Activated T-helper 17 cell treated with anti-CD3 and anti-CD28 coated beads, Interleukin-2, amount 50 U/mL, for 72 hours (primary cell): ENCODE measurements around the gene BMERB1. TPM values are rescaled to one million over a fixed set of nuclear protein-coding genes. Genes with fewer than 3 reads are reported as not detected.
A peak's percentile ranks its signal among the peaks of the same experiment; 100 is the strongest.
"Not testable (repeated sequence)": the region's sequence is repeated elsewhere in the genome, so short reads cannot be mapped to it uniquely, and the experiment has no call there.

Experiments
- ATAC-seq: fragments of 150-1000 bp; cut with Tn5 transposase; replicated peaks from 2 replicates; pipeline ENCODE4 v1.10.0; 2021; ENCODE audit warnings: mild to moderate bottlenecking, moderate library complexity
- H3K27ac Mint-ChIP-seq: one replicate; pipeline ENCODE4 v1.8.0; 2022; ENCODE audit warnings: mixed read lengths
- H3K27me3 Mint-ChIP-seq: one replicate; pipeline ENCODE4 v1.8.0; 2022; ENCODE audit warnings: mixed read lengths
- H3K36me3 Mint-ChIP-seq: one replicate; pipeline ENCODE4 v1.8.0; 2022; ENCODE audit warnings: low read depth, mild to moderate bottlenecking, mixed read lengths
- H3K4me1 Mint-ChIP-seq: one replicate; pipeline ENCODE4 v1.8.0; 2022; ENCODE audit warnings: mixed read lengths
- H3K4me3 Mint-ChIP-seq: one replicate; pipeline ENCODE4 v1.8.0; 2022; ENCODE audit warnings: mild to moderate bottlenecking, mixed read lengths
- H3K9me3 Mint-ChIP-seq: one replicate; pipeline ENCODE4 v1.8.0; 2022; ENCODE audit warnings: mixed read lengths
- total RNA-seq, 2 donors: library from RNA; stranded (reverse); gene quantifications; one replicate each; pipeline ENCODE4 v1.2.3, GENCODE V29; 2022

The BMERB1 gene
- total RNA-seq, 2 donors from 2014 or later, result 7.0 to 19.3 TPM

DNA sequence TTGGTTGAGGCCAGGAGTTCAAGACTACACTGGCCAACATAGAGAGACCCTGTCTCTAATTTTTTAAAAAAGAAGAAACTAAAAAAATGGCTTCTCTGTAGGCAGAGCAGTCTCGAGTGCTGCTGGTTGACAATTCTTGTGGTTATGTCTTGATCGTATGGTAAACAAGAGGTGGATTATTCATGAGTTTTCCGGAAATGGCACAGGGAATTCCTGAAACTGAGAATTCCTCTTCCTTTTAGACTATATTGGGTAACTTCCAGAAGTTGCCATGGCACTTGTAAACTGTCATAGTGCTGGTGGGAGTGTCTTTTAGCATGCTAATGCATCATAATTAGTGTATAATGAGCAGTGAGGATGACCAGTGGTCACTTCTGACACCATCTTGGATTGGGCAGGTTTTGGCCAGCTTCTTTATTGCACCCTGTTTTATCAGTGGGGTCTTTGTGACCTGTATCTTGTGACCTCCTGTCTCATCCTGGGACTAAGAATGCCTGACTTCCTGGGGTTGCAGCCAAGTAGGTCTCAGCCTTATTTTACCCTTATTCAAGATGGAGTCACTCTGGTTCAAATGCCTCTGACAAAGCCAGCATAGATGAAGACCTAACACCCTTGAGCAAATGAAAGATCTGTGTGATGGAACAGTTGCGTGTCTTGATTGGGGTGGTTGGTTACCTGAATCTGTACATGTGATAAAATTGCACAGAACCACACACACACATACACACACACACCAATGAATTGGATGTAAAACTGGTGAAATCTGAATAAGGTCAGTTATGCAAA, 30.2 kb downstream of the BMERB1 start:
- Mint-ChIP-seq H3K36me3 (no peaks in the 10 kb centered on the region), H3K9me3 (no peaks in the 10 kb centered on the region), H3K27me3 (no peaks in the 10 kb centered on the region), H3K27ac (no peak overlapping the region), H3K4me1 (peaks cover 5% of the 10 kb centered on the region), H3K4me3 (no peak overlapping the region)
- no peak for ATAC-seq

DNA sequence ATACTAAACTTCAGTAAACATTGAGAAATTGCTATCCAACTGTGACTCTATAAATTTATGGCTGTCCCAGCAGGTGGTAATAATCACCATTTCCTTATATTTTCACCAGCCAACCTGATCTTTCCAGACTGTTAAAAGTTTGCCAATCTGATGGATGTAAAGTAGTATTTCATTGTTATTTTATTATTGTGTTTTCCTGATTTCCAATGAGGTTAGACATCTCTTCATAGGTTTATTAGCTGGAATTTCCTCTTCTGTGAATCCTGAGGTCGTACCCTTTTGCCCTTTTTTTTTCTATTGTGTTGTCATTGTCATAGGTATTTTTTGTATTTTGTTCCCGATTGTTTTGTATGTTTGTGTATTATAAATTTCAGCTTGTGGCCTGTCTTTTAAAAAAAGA, 31.7 kb downstream of the BMERB1 start:
- no peaks in the 10 kb centered on the region for H3K36me3 Mint-ChIP-seq
- no peaks in the 10 kb centered on the region for H3K27me3 Mint-ChIP-seq
- ATAC-seq, result no peak
- H3K9me3 Mint-ChIP-seq, result no peaks in the 10 kb centered on the region
- H3K27ac Mint-ChIP-seq, result no peak overlapping the region
- no peak overlapping the region for H3K4me3 Mint-ChIP-seq
- H3K4me1 Mint-ChIP-seq, result peaks cover 5% of the 10 kb centered on the region

DNA sequence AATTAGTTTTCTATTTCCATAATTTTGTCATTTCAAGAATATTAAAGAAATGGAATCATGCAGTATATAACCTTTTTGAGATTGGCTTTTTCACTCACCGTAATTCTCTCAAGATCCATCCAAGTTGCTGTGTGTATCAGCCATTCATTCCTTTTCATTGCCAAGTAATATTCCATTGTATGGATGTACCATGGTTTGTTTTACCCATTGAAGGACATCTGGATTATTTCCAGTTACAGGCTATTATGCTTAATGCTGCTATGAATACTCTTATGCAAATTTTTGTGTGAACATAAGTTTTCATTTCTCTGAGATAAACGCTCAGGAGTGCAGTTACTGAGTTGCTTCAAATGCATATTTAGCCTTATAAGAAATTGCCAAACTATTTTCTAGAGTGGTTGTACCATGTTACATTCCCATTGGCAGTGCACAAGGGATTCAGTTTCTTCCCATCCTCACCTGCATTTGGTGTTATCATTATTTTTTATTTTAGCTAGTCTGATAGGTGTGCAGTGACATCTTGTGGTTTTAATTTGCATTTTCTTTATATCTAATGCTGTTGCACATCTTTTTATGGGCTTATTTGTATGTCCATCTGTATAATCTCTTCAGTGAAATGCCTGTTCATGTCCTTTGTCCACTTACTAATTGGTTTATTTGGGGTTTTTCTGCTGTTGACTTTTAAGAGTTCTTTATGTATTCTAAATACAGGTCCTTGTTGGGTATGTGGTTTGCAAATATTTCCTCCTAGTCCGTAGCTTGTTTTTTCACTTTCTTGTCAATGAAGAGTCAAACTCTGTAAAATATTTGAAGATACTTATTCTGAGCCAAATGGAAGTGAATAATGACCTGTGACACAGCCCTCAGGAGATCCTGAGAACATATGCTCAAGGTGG, 32.7 kb downstream of the BMERB1 start:
- Mint-ChIP-seq H3K27me3 (no peaks in the 10 kb centered on the region), H3K27ac (no peak overlapping the region), H3K36me3 (no peaks in the 10 kb centered on the region), H3K4me3 (no peak overlapping the region), H3K9me3 (no peaks in the 10 kb centered on the region), H3K4me1 (peaks cover 5% of the 10 kb centered on the region)
- ATAC-seq, result no peak

GRCh38 chr16:15476971-15477370, 42.6 kb downstream of the BMERB1 start:
- not testable (repeated sequence) for H3K36me3 Mint-ChIP-seq, H3K27me3 Mint-ChIP-seq, H3K9me3 Mint-ChIP-seq
- peaks cover 11% of the 10 kb centered on the region for H3K4me1 Mint-ChIP-seq
- H3K4me3 Mint-ChIP-seq, result peak overlapping the region; percentile 60
- peak overlapping the region; percentile 88 for H3K27ac Mint-ChIP-seq
- peak; percentile 47 for ATAC-seq

GRCh38 chr16:15477802-15478201, 43.4 kb downstream of the BMERB1 start:
- ATAC-seq, result peak; percentile 71
- Mint-ChIP-seq H3K9me3 (no peaks in the 10 kb centered on the region), H3K27ac (peak overlapping the region; percentile 88), H3K4me3 (peak overlapping the region; percentile 60), H3K4me1 (peaks cover 20% of the 10 kb centered on the region), H3K27me3 (no peaks in the 10 kb centered on the region), H3K36me3 (no peaks in the 10 kb centered on the region)

DNA sequence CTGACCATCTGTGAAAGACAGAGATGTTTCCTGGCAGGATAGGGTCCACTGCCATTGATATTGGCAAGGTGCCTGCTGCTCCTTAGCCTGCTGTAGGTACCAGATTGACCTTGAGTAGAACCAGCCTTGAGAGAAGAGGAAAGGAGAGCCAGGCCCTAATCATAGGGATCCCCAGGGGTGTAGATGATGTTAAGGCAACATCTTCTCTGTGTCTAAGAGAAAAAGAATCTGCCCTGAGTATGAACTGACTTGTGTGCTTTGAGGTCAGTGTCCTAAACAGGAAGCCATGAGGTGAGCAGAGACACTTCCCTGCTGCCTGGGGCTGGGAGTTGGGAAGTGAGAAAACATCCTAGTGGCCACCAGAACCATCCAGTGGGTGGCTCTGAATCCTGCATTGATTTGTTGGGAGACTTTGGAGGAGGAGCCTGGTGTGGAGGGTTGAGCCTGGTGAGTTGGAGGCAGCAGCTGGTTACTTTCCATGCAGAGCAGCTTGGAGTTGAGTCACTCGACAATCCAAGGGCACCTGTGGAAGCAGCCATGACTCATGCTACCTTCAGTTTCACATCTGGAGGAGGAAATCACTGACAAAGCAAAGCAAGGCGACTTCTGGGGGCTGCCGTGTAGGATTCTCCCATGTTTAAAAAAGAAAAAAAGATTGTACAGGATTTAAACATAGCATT, 47.8 kb downstream of the BMERB1 start:
- no peaks in the 10 kb centered on the region for H3K9me3 Mint-ChIP-seq
- H3K4me3 Mint-ChIP-seq, result peak overlapping the region; percentile 25
- peak; percentile 94 for ATAC-seq
- peaks cover 24% of the 10 kb centered on the region for H3K4me1 Mint-ChIP-seq
- H3K27ac Mint-ChIP-seq, result peak overlapping the region; percentile 43
- H3K27me3 Mint-ChIP-seq, result no peaks in the 10 kb centered on the region
- no peaks in the 10 kb centered on the region for H3K36me3 Mint-ChIP-seq

GRCh38 chr16:15482748-15483298, 48.4 kb downstream of the BMERB1 start:
- no peak for ATAC-seq
- no peaks in the 10 kb centered on the region for H3K36me3 Mint-ChIP-seq
- peak overlapping the region; percentile 43 for H3K27ac Mint-ChIP-seq
- peaks cover 18% of the 10 kb centered on the region for H3K4me1 Mint-ChIP-seq
- no peaks in the 10 kb centered on the region for H3K9me3 Mint-ChIP-seq
- H3K27me3 Mint-ChIP-seq, result no peaks in the 10 kb centered on the region
- peak overlapping the region; percentile 25 for H3K4me3 Mint-ChIP-seq

GRCh38 chr16:15483857-15484256, 49.5 kb downstream of the BMERB1 start:
- H3K27ac Mint-ChIP-seq, result no peak overlapping the region
- H3K27me3 Mint-ChIP-seq, result no peaks in the 10 kb centered on the region
- no peaks in the 10 kb centered on the region for H3K36me3 Mint-ChIP-seq
- no peak overlapping the region for H3K4me3 Mint-ChIP-seq
- ATAC-seq, result no peak
- peaks cover 16% of the 10 kb centered on the region for H3K4me1 Mint-ChIP-seq
- H3K9me3 Mint-ChIP-seq, result no peaks in the 10 kb centered on the region

GRCh38 chr16:15484662-15485061, 50.3 kb downstream of the BMERB1 start:
- no peak overlapping the region for H3K4me3 Mint-ChIP-seq
- ATAC-seq, result no peak
- peak overlapping the region; percentile 26 for H3K27ac Mint-ChIP-seq
- H3K9me3 Mint-ChIP-seq, result no peaks in the 10 kb centered on the region
- no peaks in the 10 kb centered on the region for H3K27me3 Mint-ChIP-seq
- no peaks in the 10 kb centered on the region for H3K36me3 Mint-ChIP-seq
- peaks cover 20% of the 10 kb centered on the region for H3K4me1 Mint-ChIP-seq

GRCh38 chr16:15485175-15485574, 50.8 kb downstream of the BMERB1 start:
- Mint-ChIP-seq H3K9me3 (no peaks in the 10 kb centered on the region), H3K27me3 (no peaks in the 10 kb centered on the region), H3K4me1 (peaks cover 25% of the 10 kb centered on the region), H3K27ac (peak overlapping the region; percentile 26), H3K4me3 (no peak overlapping the region), H3K36me3 (no peaks in the 10 kb centered on the region)
- ATAC-seq, result no peak

GRCh38 chr16:15486661-15487060, 52.3 kb downstream of the BMERB1 start:
- Mint-ChIP-seq H3K9me3 (no peaks in the 10 kb centered on the region), H3K4me1 (peaks cover 25% of the 10 kb centered on the region), H3K27me3 (no peaks in the 10 kb centered on the region), H3K36me3 (no peaks in the 10 kb centered on the region), H3K27ac (no peak overlapping the region), H3K4me3 (no peak overlapping the region)
- no peak for ATAC-seq

DNA sequence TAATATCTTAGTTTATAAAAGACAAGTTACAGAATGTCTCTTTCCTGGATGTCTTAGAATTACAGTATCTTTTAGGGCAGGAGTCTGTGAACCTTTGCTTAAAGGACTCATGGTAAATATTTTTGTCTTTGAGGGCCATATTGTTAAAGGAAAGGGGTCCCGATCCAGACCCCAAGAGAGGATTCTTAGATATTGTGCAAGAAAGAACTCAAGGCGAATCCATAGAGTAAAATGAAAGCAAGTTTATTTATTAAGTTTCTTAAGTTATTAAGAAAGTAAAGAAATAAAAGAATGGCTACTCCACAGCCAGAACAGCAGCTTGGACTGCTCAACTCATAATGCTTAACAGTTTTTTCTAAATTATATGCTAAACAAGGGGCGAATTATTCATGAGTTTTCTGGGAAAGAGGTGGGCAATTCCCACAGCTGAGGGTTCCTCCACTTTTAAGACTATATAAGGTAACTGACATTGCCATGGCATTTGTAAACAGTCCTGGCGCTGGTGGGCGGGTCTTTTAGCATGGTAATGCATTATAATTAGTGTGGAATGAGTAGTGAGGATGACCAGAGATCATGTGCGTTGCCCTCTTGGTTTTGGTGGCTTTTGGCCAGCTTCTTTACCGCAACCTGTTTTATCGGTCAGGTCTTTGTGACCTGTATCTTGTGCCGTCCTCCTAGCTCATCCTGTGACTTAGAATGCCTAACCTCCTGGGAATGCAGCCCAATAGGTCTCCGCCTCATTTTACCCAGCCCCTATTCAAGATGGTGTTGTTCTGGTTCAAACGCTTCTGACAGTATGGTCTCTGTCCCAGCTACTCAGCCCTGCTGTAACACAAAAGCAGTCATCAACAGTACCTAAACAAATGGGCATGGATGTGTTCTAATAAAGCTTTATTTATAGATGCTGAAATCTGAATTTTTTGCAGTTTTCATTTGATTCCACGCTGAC, 53.2 kb downstream of the BMERB1 start:
- H3K36me3 Mint-ChIP-seq, result no peaks in the 10 kb centered on the region
- peaks cover 18% of the 10 kb centered on the region for H3K4me1 Mint-ChIP-seq
- no peaks in the 10 kb centered on the region for H3K27me3 Mint-ChIP-seq
- no peak for ATAC-seq
- H3K4me3 Mint-ChIP-seq, result no peak overlapping the region
- no peak overlapping the region for H3K27ac Mint-ChIP-seq
- H3K9me3 Mint-ChIP-seq, result no peaks in the 10 kb centered on the region

- Mint-ChIP-seq H3K36me3 (no peaks in the 10 kb centered on the region), H3K27ac (peak overlapping the region; percentile 92), H3K27me3 (no peaks in the 10 kb centered on the region), H3K9me3 (no peaks in the 10 kb centered on the region), H3K4me3 (peak overlapping the region; percentile 74), H3K4me1 (peaks cover 17% of the 10 kb centered on the region)
- ATAC-seq, result no peak
Measured at GRCh38 chr16:15489016-15489415, 54.6 kb downstream of the BMERB1 start.
